HEK293 (cell line): ENCODE data around the gene MAML2.
"Not testable (repeated sequence)": the region's sequence is repeated elsewhere in the genome, so short reads cannot be mapped to it uniquely, and the experiment has no call there.

Experiments used
- CTCF ChIA-PET: fragments of 350-600 bp; formaldehyde crosslinking; extraction: SDS; loops from one replicate; lab custom pipeline; 2021; ENCODE audit warnings: antibody characterized with exemption; lab: Yijun Ruan, JAX
- POLR2A ChIA-PET: fragments of 300-600 bp; formaldehyde crosslinking; extraction: SDS; loops from one replicate; lab custom pipeline; 2020; ENCODE audit warnings: antibody characterized with exemption, inconsistent platforms; lab: Yijun Ruan, JAX
- H3K27ac ChIP-seq: fragments of 200-500 bp; sonication (Bioruptor generic); 2 replicates; pipeline ENCODE4 v1.5.1; 2014; ENCODE audit warnings: low read depth, low read length, control low read depth, inconsistent platforms; ENCODE audit errors: extremely low read depth
- H3K36me3 ChIP-seq, 2 experiments: fragments of 200-500 bp in 1 of 2; sonication (Bioruptor generic) in 1 of 2; 1 replicate in 1 of 2; 2 replicates in 1 of 2; pipeline ENCODE4 v1.5.1; 2014 to 2017; ENCODE audit warnings: inconsistent platforms in 2 of 2, low read length in 2 of 2; ENCODE audit not compliant: control insufficient read depth in 2 of 2, insufficient read depth in 1 of 2
- H3K4me1 ChIP-seq: fragments of 200-500 bp; sonication (Bioruptor generic); 2 replicates; pipeline ENCODE4 v1.5.1; 2014; ENCODE audit warnings: mild to moderate bottlenecking, low read length, inconsistent platforms; ENCODE audit not compliant: control insufficient read depth, insufficient read depth
- H3K4me3 ChIP-seq: 2 replicates; pipeline ENCODE4 v1.5.1; 2011; ENCODE audit warnings: low read depth, mild to moderate bottlenecking, control low read depth, low read length, moderate library complexity
- H3K9me3 ChIP-seq: fragments of 200-500 bp; sonication (Bioruptor generic); 2 replicates; pipeline ENCODE4 v1.5.1; 2014; ENCODE audit warnings: low read depth, low read length, inconsistent platforms; ENCODE audit not compliant: control insufficient read depth, insufficient read depth
- GLI2 ChIP-seq: fragments of 450-650 bp; formaldehyde crosslinking; IDR thresholded peaks from 2 replicates; pipeline ENCODE4; 2017; ENCODE audit warnings: missing biosample characterization, missing genetic modification characterization, low read depth, borderline replicate concordance
- KLF7 ChIP-seq: fragments of 450-650 bp; formaldehyde crosslinking; IDR thresholded peaks from 2 replicates; pipeline ENCODE4 v1.5.1; 2016; ENCODE audit warnings: missing biosample characterization, missing genetic modification characterization, borderline replicate concordance
- MYNN ChIP-seq: fragments of 450-650 bp; formaldehyde crosslinking; IDR thresholded peaks from 2 replicates; pipeline ENCODE4 v1.5.1; 2016; ENCODE audit warnings: missing biosample characterization, missing genetic modification characterization, borderline replicate concordance
- MZF1 ChIP-seq: fragments of 450-650 bp; formaldehyde crosslinking; IDR thresholded peaks from 2 replicates; pipeline ENCODE4 v1.5.1; 2017; ENCODE audit warnings: missing biosample characterization, missing genetic modification characterization, borderline replicate concordance
- RBAK ChIP-seq: fragments of 450-650 bp; formaldehyde crosslinking; IDR thresholded peaks from 2 replicates; pipeline ENCODE4 v1.5.1; 2016; ENCODE audit warnings: missing biosample characterization, missing genetic modification characterization
- SALL2 ChIP-seq: fragments of 450-650 bp; formaldehyde crosslinking; IDR thresholded peaks from 2 replicates; pipeline ENCODE4 v1.5.0; 2017; ENCODE audit warnings: missing biosample characterization, mild to moderate bottlenecking, missing genetic modification characterization, borderline replicate concordance
- ZBTB17 ChIP-seq: fragments of 450-650 bp; formaldehyde crosslinking; IDR thresholded peaks from 2 replicates; pipeline ENCODE4 v1.5.1; 2016; ENCODE audit warnings: missing biosample characterization, missing genetic modification characterization
- ZNF10 ChIP-seq: fragments of 450-650 bp; formaldehyde crosslinking; IDR thresholded peaks from 2 replicates; pipeline ENCODE4 v1.5.1; 2017; ENCODE audit warnings: missing biosample characterization, missing genetic modification characterization
- ZNF112 ChIP-seq: fragments of 450-650 bp; formaldehyde crosslinking; IDR thresholded peaks from 2 replicates; pipeline ENCODE4 v1.5.0; 2017; ENCODE audit warnings: missing biosample characterization, missing genetic modification characterization
- ZNF132 ChIP-seq: fragments of 450-650 bp; formaldehyde crosslinking; IDR thresholded peaks from 2 replicates; pipeline ENCODE4 v1.5.1; 2017; ENCODE audit warnings: missing biosample characterization, missing genetic modification characterization, borderline replicate concordance
- ZNF292 ChIP-seq: fragments of 450-650 bp; formaldehyde crosslinking; IDR thresholded peaks from 2 replicates; pipeline ENCODE4 v1.5.1; 2016; ENCODE audit warnings: low read depth, missing biosample characterization, missing genetic modification characterization, borderline replicate concordance
- ZNF311 ChIP-seq: fragments of 450-650 bp; formaldehyde crosslinking; IDR thresholded peaks from 2 replicates; pipeline ENCODE4 v1.5.1; 2017; ENCODE audit warnings: missing biosample characterization, missing genetic modification characterization, borderline replicate concordance
- ZNF350 ChIP-seq: fragments of 450-650 bp; formaldehyde crosslinking; IDR thresholded peaks from 2 replicates; pipeline ENCODE4 v1.5.0; 2017; ENCODE audit warnings: missing biosample characterization, mild to moderate bottlenecking, missing genetic modification characterization
- ZNF354C ChIP-seq: fragments of 450-650 bp; formaldehyde crosslinking; IDR thresholded peaks from 2 replicates; pipeline ENCODE4 v1.5.1; 2016; ENCODE audit warnings: missing biosample characterization, missing genetic modification characterization, low read depth, borderline replicate concordance
- ZNF48 ChIP-seq: fragments of 450-650 bp; formaldehyde crosslinking; IDR thresholded peaks from 2 replicates; pipeline ENCODE4 v1.5.1; 2016; ENCODE audit warnings: missing biosample characterization, missing genetic modification characterization
- ZNF510 ChIP-seq: fragments of 450-650 bp; formaldehyde crosslinking; IDR thresholded peaks from 2 replicates; pipeline ENCODE4 v1.5.1; 2018; ENCODE audit warnings: mild to moderate bottlenecking, missing genetic modification characterization, missing biosample characterization; ENCODE audit not compliant: insufficient replicate concordance
- ZNF610 ChIP-seq: fragments of 450-650 bp; formaldehyde crosslinking; IDR thresholded peaks from 2 replicates; pipeline ENCODE4 v1.5.1; 2016; ENCODE audit warnings: missing biosample characterization, missing genetic modification characterization, borderline replicate concordance
- ZNF623 ChIP-seq: fragments of 450-650 bp; formaldehyde crosslinking; IDR thresholded peaks from 2 replicates; pipeline ENCODE4 v1.5.1; 2016; ENCODE audit warnings: missing biosample characterization, missing genetic modification characterization
- ZNF768 ChIP-seq: fragments of 450-650 bp; formaldehyde crosslinking; IDR thresholded peaks from 2 replicates; pipeline ENCODE4 v1.5.1; 2018; ENCODE audit warnings: missing biosample characterization, mild to moderate bottlenecking, missing genetic modification characterization
- TF ChIP-seq, protein P1 (sequence below): sonication (generic); formaldehyde crosslinking; IDR thresholded peaks from 2 replicates; pipeline ENCODE4 v1.8.1; 2022; ENCODE audit warnings: mild to moderate bottlenecking, moderate library complexity, missing genetic modification reagents
- TF ChIP-seq, protein P2 (sequence below): fragments of 450-650 bp; formaldehyde crosslinking; IDR thresholded peaks from 2 replicates; pipeline ENCODE4 v1.5.1; 2016; ENCODE audit warnings: missing biosample characterization, missing genetic modification characterization, borderline replicate concordance
- TF ChIP-seq, protein P3 (sequence below): IDR thresholded peaks from 2 replicates; pipeline ENCODE4 v1.6.1; 2011; ENCODE audit warnings: mild to moderate bottlenecking, low read depth, low read length, borderline replicate concordance

The MAML2 gene

GRCh38 chr11:96180937-96181336 is 162.1 kb downstream of the MAML2 start:
- POLR2A ChIA-PET, H3K9me3 ChIP-seq, CTCF ChIA-PET, H3K36me3 ChIP-seq, H3K4me1 ChIP-seq, H3K27ac ChIP-seq, H3K4me3 ChIP-seq: not testable (repeated sequence)

DNA sequence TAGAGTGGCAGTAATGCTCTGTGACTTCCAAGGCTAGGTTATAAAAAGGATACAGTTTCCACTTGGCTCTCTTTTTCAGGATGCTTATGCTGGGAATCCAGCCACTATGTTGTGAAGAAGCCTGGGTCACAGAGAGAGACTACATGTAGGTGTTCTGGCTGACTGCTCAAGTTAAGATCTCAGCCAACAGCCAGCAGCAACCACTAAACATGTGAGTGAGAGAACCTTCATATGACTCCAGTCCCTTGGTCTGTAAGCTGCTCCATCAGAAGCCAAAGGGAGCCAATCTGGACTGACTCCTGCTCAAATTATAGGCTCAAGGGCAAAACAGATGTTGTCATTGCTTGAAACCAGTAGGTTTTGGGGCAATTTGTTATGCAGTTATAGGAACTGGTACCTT is 162.7 kb downstream of the MAML2 start:
- CTCF ChIA-PET: no interaction called here
- TF ChIP-seq KLF7 (tag by site-specific recombination) (no peak), ZNF292 (tag by site-specific recombination) (no peak), ZNF350 (tag by site-specific recombination) (peak; percentile 63; the same call in 1 of the 2 replicates)
- TF ChIP-seq, all 188 proteins: peak for 1
- no peaks in the 10 kb centered on the region; the same call in 1 of the 2 replicates for H3K4me1 ChIP-seq
- no peaks in the 10 kb centered on the region for H3K9me3 ChIP-seq
- no peak overlapping the region for H3K27ac ChIP-seq
- POLR2A ChIA-PET: no interaction called here
- no peak overlapping the region for H3K4me3 ChIP-seq
- H3K36me3 ChIP-seq: no peaks in the 10 kb centered on the region

DNA sequence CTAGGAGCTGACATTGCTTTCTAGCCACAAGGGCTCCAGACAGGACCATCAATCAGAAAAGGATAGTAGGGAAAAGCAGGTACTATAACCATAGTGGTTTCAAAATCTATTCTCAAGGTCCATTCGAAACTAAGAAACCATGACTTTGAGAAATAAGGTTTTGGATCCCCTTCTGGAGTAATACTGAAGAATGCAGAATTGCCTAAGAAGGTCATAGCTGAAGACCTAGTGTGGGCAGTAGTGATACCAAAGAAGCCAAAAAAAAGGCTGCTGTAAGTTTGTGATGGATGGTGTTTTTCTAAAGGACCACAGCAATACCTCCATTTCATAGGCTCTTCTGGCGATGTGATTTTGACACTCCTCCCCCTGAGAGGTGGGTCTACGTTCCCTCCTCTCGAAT is 163.1 kb downstream of the MAML2 start:
- CTCF ChIA-PET: no interaction called here
- no peaks in the 10 kb centered on the region for H3K36me3 ChIP-seq
- H3K9me3 ChIP-seq: no peaks in the 10 kb centered on the region
- POLR2A ChIA-PET: no interaction called here
- TF ChIP-seq ZNF10 (tag by site-specific recombination) (no peak), MYNN (tag by site-specific recombination) (no peak), MZF1 (tag by site-specific recombination) (no peak), ZNF311 (no peak), SALL2 (tag by site-specific recombination) (no peak), ZNF112 (tag by site-specific recombination) (no peak), ZNF768 (no peak), ZNF132 (tag by site-specific recombination) (no peak), GLI2 (tag by site-specific recombination) (no peak), ZNF354C (tag by site-specific recombination) (no peak), ZBTB17 (tag by site-specific recombination) (no peak), ZNF510 (tag by site-specific recombination) (no peak), RBAK (tag by site-specific recombination) (no peak), ZNF610 (tag by site-specific recombination) (no peak), ZNF623 (tag by site-specific recombination) (no peak), ZNF48 (tag by site-specific recombination) (no peak)
- TF ChIP-seq, protein P1, sequence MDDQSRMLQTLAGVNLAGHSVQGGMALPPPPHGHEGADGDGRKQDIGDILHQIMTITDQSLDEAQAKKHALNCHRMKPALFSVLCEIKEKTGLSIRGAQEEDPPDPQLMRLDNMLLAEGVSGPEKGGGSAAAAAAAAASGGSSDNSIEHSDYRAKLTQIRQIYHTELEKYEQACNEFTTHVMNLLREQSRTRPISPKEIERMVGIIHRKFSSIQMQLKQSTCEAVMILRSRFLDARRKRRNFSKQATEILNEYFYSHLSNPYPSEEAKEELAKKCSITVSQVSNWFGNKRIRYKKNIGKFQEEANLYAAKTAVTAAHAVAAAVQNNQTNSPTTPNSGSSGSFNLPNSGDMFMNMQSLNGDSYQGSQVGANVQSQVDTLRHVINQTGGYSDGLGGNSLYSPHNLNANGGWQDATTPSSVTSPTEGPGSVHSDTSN (CRISPR knock-in tag): no peak
- TF ChIP-seq, protein P2, sequence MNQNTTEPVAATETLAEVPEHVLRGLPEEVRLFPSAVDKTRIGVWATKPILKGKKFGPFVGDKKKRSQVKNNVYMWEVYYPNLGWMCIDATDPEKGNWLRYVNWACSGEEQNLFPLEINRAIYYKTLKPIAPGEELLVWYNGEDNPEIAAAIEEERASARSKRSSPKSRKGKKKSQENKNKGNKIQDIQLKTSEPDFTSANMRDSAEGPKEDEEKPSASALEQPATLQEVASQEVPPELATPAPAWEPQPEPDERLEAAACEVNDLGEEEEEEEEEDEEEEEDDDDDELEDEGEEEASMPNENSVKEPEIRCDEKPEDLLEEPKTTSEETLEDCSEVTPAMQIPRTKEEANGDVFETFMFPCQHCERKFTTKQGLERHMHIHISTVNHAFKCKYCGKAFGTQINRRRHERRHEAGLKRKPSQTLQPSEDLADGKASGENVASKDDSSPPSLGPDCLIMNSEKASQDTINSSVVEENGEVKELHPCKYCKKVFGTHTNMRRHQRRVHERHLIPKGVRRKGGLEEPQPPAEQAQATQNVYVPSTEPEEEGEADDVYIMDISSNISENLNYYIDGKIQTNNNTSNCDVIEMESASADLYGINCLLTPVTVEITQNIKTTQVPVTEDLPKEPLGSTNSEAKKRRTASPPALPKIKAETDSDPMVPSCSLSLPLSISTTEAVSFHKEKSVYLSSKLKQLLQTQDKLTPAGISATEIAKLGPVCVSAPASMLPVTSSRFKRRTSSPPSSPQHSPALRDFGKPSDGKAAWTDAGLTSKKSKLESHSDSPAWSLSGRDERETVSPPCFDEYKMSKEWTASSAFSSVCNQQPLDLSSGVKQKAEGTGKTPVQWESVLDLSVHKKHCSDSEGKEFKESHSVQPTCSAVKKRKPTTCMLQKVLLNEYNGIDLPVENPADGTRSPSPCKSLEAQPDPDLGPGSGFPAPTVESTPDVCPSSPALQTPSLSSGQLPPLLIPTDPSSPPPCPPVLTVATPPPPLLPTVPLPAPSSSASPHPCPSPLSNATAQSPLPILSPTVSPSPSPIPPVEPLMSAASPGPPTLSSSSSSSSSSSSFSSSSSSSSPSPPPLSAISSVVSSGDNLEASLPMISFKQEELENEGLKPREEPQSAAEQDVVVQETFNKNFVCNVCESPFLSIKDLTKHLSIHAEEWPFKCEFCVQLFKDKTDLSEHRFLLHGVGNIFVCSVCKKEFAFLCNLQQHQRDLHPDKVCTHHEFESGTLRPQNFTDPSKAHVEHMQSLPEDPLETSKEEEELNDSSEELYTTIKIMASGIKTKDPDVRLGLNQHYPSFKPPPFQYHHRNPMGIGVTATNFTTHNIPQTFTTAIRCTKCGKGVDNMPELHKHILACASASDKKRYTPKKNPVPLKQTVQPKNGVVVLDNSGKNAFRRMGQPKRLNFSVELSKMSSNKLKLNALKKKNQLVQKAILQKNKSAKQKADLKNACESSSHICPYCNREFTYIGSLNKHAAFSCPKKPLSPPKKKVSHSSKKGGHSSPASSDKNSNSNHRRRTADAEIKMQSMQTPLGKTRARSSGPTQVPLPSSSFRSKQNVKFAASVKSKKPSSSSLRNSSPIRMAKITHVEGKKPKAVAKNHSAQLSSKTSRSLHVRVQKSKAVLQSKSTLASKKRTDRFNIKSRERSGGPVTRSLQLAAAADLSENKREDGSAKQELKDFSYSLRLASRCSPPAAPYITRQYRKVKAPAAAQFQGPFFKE (tag by site-specific recombination): no peak
- TF ChIP-seq, protein P3, sequence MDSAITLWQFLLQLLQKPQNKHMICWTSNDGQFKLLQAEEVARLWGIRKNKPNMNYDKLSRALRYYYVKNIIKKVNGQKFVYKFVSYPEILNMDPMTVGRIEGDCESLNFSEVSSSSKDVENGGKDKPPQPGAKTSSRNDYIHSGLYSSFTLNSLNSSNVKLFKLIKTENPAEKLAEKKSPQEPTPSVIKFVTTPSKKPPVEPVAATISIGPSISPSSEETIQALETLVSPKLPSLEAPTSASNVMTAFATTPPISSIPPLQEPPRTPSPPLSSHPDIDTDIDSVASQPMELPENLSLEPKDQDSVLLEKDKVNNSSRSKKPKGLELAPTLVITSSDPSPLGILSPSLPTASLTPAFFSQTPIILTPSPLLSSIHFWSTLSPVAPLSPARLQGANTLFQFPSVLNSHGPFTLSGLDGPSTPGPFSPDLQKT: no peak
- TF ChIP-seq, all 188 proteins: peak for 0
- Histone ChIP-seq H3K27ac (no peak overlapping the region), H3K4me1 (no peaks in the 10 kb centered on the region; the same call in 1 of the 2 replicates), H3K4me3 (no peak overlapping the region)
